ENCODE measurements around the gene CCDC158.
A peak's percentile ranks its signal among the peaks of the same experiment; 100 is the strongest.

CCDC158 gene

GRCh38 chr4:76420188-76420761 is 666 bp downstream of the CCDC158 start:
- Histone ChIP-seq H3K36me3 (ENCODE audit: control insufficient read depth, insufficient read depth, low read length) (no peaks in the 10 kb centered on the region), H3K4me1 (no peaks in the 10 kb centered on the region), H3K27me3 (ENCODE audit: control insufficient read depth, insufficient read depth, low read length) (no peaks in the 10 kb centered on the region), H3K27ac (no peak overlapping the region), H2AFZ (peak overlapping the region; percentile 58), H3K4me3 (ENCODE audit: low read depth, low read length) (no peak overlapping the region), H3K79me2 (no peaks in the 10 kb centered on the region), H3K9me3 (ENCODE audit: control insufficient read depth, low read length) (no peaks in the 10 kb centered on the region), H3K9ac (no peak overlapping the region), H3K4me2 (ENCODE audit: low read length) (peak overlapping the region; percentile 74)
- no peak for TF ChIP-seq CTCF (IDR thresholded peaks at IDR 0.05)

- no peaks in the 10 kb centered on the region for H3K79me2 ChIP-seq
- H3K36me3 ChIP-seq (ENCODE audit: control insufficient read depth, insufficient read depth, low read length): no peaks in the 10 kb centered on the region
- no peak for TF ChIP-seq CTCF (IDR thresholded peaks at IDR 0.05)
These were observed 10.3 kb downstream of the CCDC158 start for GRCh38 chr4:76410636-76411035.

GRCh38 chr4:76407440-76408119 is 13.4 kb downstream of the CCDC158 start:
- Histone ChIP-seq H3K27ac (no peak overlapping the region), H3K27me3 (ENCODE audit: control insufficient read depth, insufficient read depth, low read length) (no peaks in the 10 kb centered on the region)

More at GRCh38 chr4:76410636-76411035, 10.3 kb downstream of the CCDC158 start:
- Histone ChIP-seq H3K4me2 (ENCODE audit: low read length) (no peak overlapping the region), H3K27me3 (ENCODE audit: control insufficient read depth, insufficient read depth, low read length) (no peaks in the 10 kb centered on the region), H3K27ac (no peak overlapping the region), H3K4me1 (no peaks in the 10 kb centered on the region), H2AFZ (no peak overlapping the region), H3K9me3 (ENCODE audit: control insufficient read depth, low read length) (no peaks in the 10 kb centered on the region), H3K4me3 (ENCODE audit: low read depth, low read length) (no peak overlapping the region), H3K9ac (no peak overlapping the region)

GRCh38 chr4:76406081-76406480 is 14.9 kb downstream of the CCDC158 start:
- no peak overlapping the region for H2AFZ ChIP-seq
- no peak overlapping the region for H3K27ac ChIP-seq
- H3K79me2 ChIP-seq: no peaks in the 10 kb centered on the region
- no peak overlapping the region for H3K4me3 ChIP-seq (ENCODE audit: low read depth, low read length)
- no peaks in the 10 kb centered on the region for H3K36me3 ChIP-seq (ENCODE audit: control insufficient read depth, insufficient read depth, low read length)
- H3K4me1 ChIP-seq: no peaks in the 10 kb centered on the region
- TF ChIP-seq CTCF (IDR thresholded peaks at IDR 0.05): no peak
- H3K9me3 ChIP-seq (ENCODE audit: control insufficient read depth, low read length): no peaks in the 10 kb centered on the region
- no peaks in the 10 kb centered on the region for H3K27me3 ChIP-seq (ENCODE audit: control insufficient read depth, insufficient read depth, low read length)
- no peak overlapping the region for H3K4me2 ChIP-seq (ENCODE audit: low read length)
- no peak overlapping the region for H3K9ac ChIP-seq

More at GRCh38 chr4:76407440-76408119, 13.4 kb downstream of the CCDC158 start:
- no peaks in the 10 kb centered on the region for H3K4me1 ChIP-seq
- TF ChIP-seq CTCF (IDR thresholded peaks at IDR 0.05): no peak
- no peaks in the 10 kb centered on the region for H3K9me3 ChIP-seq (ENCODE audit: control insufficient read depth, low read length)
- no peaks in the 10 kb centered on the region for H3K36me3 ChIP-seq (ENCODE audit: control insufficient read depth, insufficient read depth, low read length)
- H3K79me2 ChIP-seq: no peaks in the 10 kb centered on the region
- H2AFZ ChIP-seq: no peak overlapping the region
- no peak overlapping the region for H3K4me2 ChIP-seq (ENCODE audit: low read length)
- H3K4me3 ChIP-seq (ENCODE audit: low read depth, low read length): no peak overlapping the region
- no peak overlapping the region for H3K9ac ChIP-seq

- H3K27me3 ChIP-seq (ENCODE audit: control insufficient read depth, insufficient read depth, low read length): no peaks in the 10 kb centered on the region
- no peaks in the 10 kb centered on the region for H3K36me3 ChIP-seq (ENCODE audit: control insufficient read depth, insufficient read depth, low read length)
- H3K27ac ChIP-seq: no peak overlapping the region
- H2AFZ ChIP-seq: no peak overlapping the region
- H3K79me2 ChIP-seq: no peaks in the 10 kb centered on the region
- H3K4me3 ChIP-seq (ENCODE audit: low read depth, low read length): no peak overlapping the region
- no peak overlapping the region for H3K9ac ChIP-seq
- no peak for TF ChIP-seq CTCF (IDR thresholded peaks at IDR 0.05)
- H3K4me2 ChIP-seq (ENCODE audit: low read length): no peak overlapping the region
- H3K9me3 ChIP-seq (ENCODE audit: control insufficient read depth, low read length): no peaks in the 10 kb centered on the region
- no peaks in the 10 kb centered on the region for H3K4me1 ChIP-seq
These were observed 19.3 kb downstream of the CCDC158 start for GRCh38 chr4:76401654-76402053.

Data from parathyroid adenoma (tissue), 2 donors.